Neuronal stem cell (in vitro differentiated cells): Measurements from ENCODE around the gene TM9SF4.

Experiments
- DNase-seq: peaks from one replicate; pipeline ENCODE4 v3.0.0-alpha.2; 2013; ENCODE audit warnings: low spot score
- H2AFZ ChIP-seq: one replicate; pipeline ENCODE4 v1.6.1; 2013; ENCODE audit warnings: mild to moderate bottlenecking, low read length, inconsistent platforms
- H2AK5ac ChIP-seq: 2 replicates; pipeline ENCODE4 v1.6.1; 2013; ENCODE audit warnings: low read depth, mild to moderate bottlenecking, inconsistent platforms, low read length, moderate library complexity, mixed read lengths
- H2BK120ac ChIP-seq: 2 replicates; pipeline ENCODE4 v1.6.1; 2013; ENCODE audit warnings: low read depth, mild to moderate bottlenecking, inconsistent platforms, low read length, moderate library complexity, mixed read lengths
- H2BK12ac ChIP-seq: one replicate; pipeline ENCODE4 v1.6.1; 2013; ENCODE audit warnings: low read length, inconsistent platforms
- H2BK15ac ChIP-seq: 2 replicates; pipeline ENCODE4 v1.6.1; 2013; ENCODE audit warnings: mild to moderate bottlenecking, low read length, inconsistent platforms, mixed read lengths
- H2BK5ac ChIP-seq: one replicate; pipeline ENCODE4 v1.6.1; 2013; ENCODE audit warnings: inconsistent platforms, mild to moderate bottlenecking, low read length, moderate library complexity
- H3K14ac ChIP-seq: one replicate; pipeline ENCODE4 v1.6.1; 2013; ENCODE audit warnings: low read length, inconsistent platforms
- H3K18ac ChIP-seq: 2 replicates; pipeline ENCODE4 v1.6.1; 2013; ENCODE audit warnings: low read length, inconsistent platforms
- H3K23ac ChIP-seq: 2 replicates; pipeline ENCODE4 v1.6.1; 2013; ENCODE audit warnings: low read depth, mild to moderate bottlenecking, mixed read lengths, low read length, inconsistent platforms; ENCODE audit not compliant: poor library complexity
- H3K27ac ChIP-seq: replicated peaks from 3 replicates; pipeline ENCODE4 v1.5.1; 2013; ENCODE audit warnings: low read length, inconsistent platforms
- H3K27me3 ChIP-seq, 3 experiments: 2 replicates each; pipeline ENCODE4 v1.6.1; 2013; ENCODE audit warnings: low read length in 3 of 3, mild to moderate bottlenecking in 2 of 3, inconsistent platforms in 1 of 3, low read depth in 1 of 3, mixed read lengths in 1 of 3, moderate library complexity in 1 of 3; ENCODE audit not compliant: control insufficient read depth in 3 of 3, insufficient read depth in 3 of 3
- H3K36me3 ChIP-seq, 2 donors: replicated peaks in 1 of 2; 2 replicates each; pipeline ENCODE4 v1.6.1; 2013; ENCODE audit warnings: low read length in 2 of 2; ENCODE audit not compliant: control insufficient read depth in 2 of 2, insufficient read depth in 2 of 2
- H3K4ac ChIP-seq: 2 replicates; pipeline ENCODE4 v1.6.1; 2013; ENCODE audit warnings: inconsistent platforms, mild to moderate bottlenecking, low read length, moderate library complexity
- H3K4me1 ChIP-seq, 2 donors: 1 replicate in 1 of 2; 2 replicates in 1 of 2; pipeline ENCODE4 v1.6.1; 2013; ENCODE audit warnings: low read length in 2 of 2, low read depth in 1 of 2; ENCODE audit not compliant: control insufficient read depth in 2 of 2, insufficient read depth in 1 of 2
- H3K4me2 ChIP-seq: one replicate; pipeline ENCODE4 v1.6.1; 2013; ENCODE audit warnings: mild to moderate bottlenecking, low read length, inconsistent platforms; ENCODE audit not compliant: insufficient read depth, poor library complexity, severe bottlenecking
- H3K4me3 ChIP-seq, 2 donors: 2 replicates each; pipeline ENCODE4 v1.5.1; 2013; ENCODE audit warnings: low read length in 2 of 2, mild to moderate bottlenecking in 2 of 2, inconsistent platforms in 1 of 2, moderate library complexity in 1 of 2
- H3K79me1 ChIP-seq: one replicate; pipeline ENCODE4 v1.6.1; 2013; ENCODE audit warnings: low read depth, mild to moderate bottlenecking, inconsistent platforms, low read length, moderate library complexity
- H3K9ac ChIP-seq: one replicate; pipeline ENCODE4 v1.6.1; 2013; ENCODE audit warnings: mild to moderate bottlenecking, low read depth, low read length, inconsistent platforms; ENCODE audit not compliant: poor library complexity
- H3K9me3 ChIP-seq, 2 donors: replicated peaks in 1 of 2; 2 replicates each; pipeline versions ENCODE3 to v1.6.1; 2013; ENCODE audit warnings: low read length in 2 of 2, mild to moderate bottlenecking in 2 of 2, inconsistent platforms in 1 of 2, low read depth in 1 of 2, mixed read lengths in 1 of 2, moderate library complexity in 1 of 2; ENCODE audit not compliant: control insufficient read depth in 2 of 2, insufficient read depth in 1 of 2
- H4K8ac ChIP-seq: one replicate; pipeline ENCODE4 v1.6.1; 2013; ENCODE audit warnings: low read depth, mild to moderate bottlenecking, inconsistent platforms, low read length, moderate library complexity
- H4K91ac ChIP-seq: one replicate; pipeline ENCODE4 v1.6.1; 2013; ENCODE audit warnings: low read length, low read depth, mild to moderate bottlenecking, inconsistent platforms; ENCODE audit not compliant: poor library complexity
- WGBS, 2 donors: extraction: QIAGEN DNeasy Blood & Tissue Kit; methylation state at CpG; one replicate each; pipeline ENCODE4 v1.1.7; 2013; ENCODE audit warnings: missing lambda C conversion rate in 2 of 2, mixed read lengths in 1 of 2; ENCODE audit not compliant: insufficient read length in 2 of 2, insufficient replicate concordance in 1 of 2; ENCODE audit errors: extremely low coverage in 2 of 2; 5-methylcytosine and 5-hydroxymethylcytosine counted together

Gene TM9SF4

DNA sequence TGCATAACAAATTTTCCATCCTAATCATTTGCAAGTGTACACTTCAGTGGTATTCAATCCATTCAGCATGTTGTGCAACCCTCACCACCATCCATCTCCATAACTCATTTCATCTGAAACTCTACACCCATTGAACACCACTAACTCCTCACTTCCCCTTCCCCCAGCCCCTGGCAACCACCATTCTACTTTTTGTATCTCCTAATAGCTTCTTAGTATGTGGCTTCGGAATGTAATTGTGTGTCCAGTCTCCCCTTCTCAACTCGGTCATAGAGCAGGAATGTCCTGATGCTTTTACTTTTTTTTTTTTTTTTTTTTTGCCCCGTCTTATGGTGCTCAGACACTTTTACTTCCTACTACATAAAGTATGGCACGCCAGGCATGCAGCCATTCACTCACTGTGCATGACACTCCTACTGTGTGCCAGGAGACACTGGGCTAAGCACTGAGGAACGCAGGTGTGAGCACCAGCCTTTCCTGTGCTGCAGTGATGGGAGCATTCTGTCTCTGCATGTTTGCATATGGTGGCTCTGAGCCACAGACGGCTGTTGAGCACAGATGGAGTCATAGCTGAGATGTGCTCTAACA, 42.2 kb upstream of the TM9SF4 start:
- H2AK5ac ChIP-seq, result no peak overlapping the region
- no peak overlapping the region for H4K8ac ChIP-seq
- H3K79me1 ChIP-seq, result no peaks in the 10 kb centered on the region
- H3K36me3 ChIP-seq, result no peaks in the 10 kb centered on the region
- H3K9me3 ChIP-seq, result no peaks in the 10 kb centered on the region
- H4K91ac ChIP-seq, result no peak overlapping the region
- no peak overlapping the region for H3K14ac ChIP-seq
- no peak overlapping the region for H3K27ac ChIP-seq
- peaks cover 0 to 31% (median 0%) of the 10 kb centered on the region in 3 experiments for H3K27me3 ChIP-seq
- H3K4me1 ChIP-seq, result peaks cover 0 to 2% of the 10 kb centered on the region in 2 donors
- no peak overlapping the region for H3K4ac ChIP-seq
- no peak overlapping the region for H2AFZ ChIP-seq
- H3K4me2 ChIP-seq, result no peak overlapping the region
- no peak overlapping the region for H2BK5ac ChIP-seq
- H3K18ac ChIP-seq, result no peak overlapping the region
- no peak overlapping the region for H3K9ac ChIP-seq
- no peak overlapping the region for H3K23ac ChIP-seq
- no peak overlapping the region for H2BK15ac ChIP-seq
- H2BK120ac ChIP-seq, result no peak overlapping the region
- H3K4me3 ChIP-seq, result no peak overlapping the region
- WGBS, 2 donors, result no CpG with 5 or more reads among the region's 6 CpGs
- H2BK12ac ChIP-seq, result no peak overlapping the region
- DNase-seq, result no peak

DNA sequence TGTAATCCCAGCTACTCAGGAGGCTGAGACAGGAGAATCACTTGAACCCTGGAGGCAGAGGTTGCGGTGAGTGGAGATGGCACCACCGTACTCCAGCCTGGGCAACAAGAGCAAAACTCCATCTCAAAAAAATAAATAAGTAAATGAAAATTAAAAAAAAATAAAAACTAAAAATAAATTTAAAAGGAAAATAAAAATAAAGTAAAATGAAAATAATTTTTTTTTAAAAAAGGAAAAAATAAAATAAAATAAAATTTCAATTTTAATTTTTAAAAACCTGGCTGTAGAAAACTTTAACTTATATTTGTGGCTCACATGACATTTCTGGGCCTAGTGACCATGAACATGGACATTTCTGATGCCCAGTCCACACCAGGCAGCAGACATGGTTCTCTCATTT, 41.3 kb upstream of the TM9SF4 start:
- Histone ChIP-seq H2BK120ac (no peak overlapping the region), H3K27me3 (peaks cover 0 to 32% (median 0%) of the 10 kb centered on the region in 3 experiments), H3K9me3 (no peaks in the 10 kb centered on the region), H3K4me2 (no peak overlapping the region), H2BK12ac (no peak overlapping the region), H3K9ac (no peak overlapping the region), H2BK5ac (no peak overlapping the region), H3K4me1 (peaks cover 0 to 2% of the 10 kb centered on the region in 2 donors), H2AFZ (no peak overlapping the region), H3K27ac (no peak overlapping the region), H3K14ac (no peak overlapping the region), H3K18ac (no peak overlapping the region), H3K4me3 (no peak overlapping the region), H3K79me1 (no peaks in the 10 kb centered on the region), H4K8ac (no peak overlapping the region), H3K36me3 (no peaks in the 10 kb centered on the region), H3K4ac (no peak overlapping the region), H2AK5ac (no peak overlapping the region), H3K23ac (no peak overlapping the region), H4K91ac (no peak overlapping the region), H2BK15ac (no peak overlapping the region)
- no CpG with 5 or more reads among the region's 2 CpGs for WGBS, 2 donors
- DNase-seq, result no peak

DNA sequence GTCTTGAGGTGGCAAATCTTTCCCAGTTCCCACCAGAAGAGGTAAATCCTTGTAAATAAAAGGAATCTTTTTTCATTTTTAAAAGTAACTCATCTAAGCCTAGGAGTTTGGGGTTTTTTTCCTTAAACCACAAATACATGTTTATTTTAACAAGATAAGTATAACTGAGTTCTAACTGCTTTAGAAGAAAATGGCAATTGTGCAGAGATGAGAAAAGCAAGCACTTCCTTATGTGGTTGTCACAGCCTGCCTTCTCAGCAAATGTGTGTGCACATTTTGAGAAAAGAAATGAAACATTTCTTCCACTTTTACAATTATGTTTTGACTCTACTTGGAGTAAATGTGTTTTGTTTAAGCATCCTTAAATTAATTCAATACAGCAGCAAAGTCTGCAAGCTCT, 39.8 kb upstream of the TM9SF4 start:
- DNase-seq, result no peak
- no peak overlapping the region for H3K27ac ChIP-seq

DNA sequence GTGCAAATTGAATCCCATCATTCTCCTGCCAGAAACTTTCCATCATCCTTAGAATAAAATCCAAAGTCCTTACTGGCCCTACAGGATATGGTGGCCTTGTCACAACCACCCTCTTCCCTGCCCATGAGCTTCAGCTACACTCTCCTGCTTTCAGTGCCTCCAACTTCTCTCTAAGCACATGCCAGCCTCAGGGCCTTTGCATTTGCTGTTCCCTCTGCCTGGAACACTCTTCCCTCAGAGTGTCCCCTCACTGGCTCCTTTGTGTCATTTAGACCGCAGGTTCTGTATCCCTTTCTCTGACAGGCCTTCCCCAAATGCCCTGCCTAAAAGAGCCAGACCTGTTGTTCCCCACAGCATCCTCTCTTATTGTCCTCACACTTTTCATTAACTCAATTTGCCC, 39.2 kb upstream of the TM9SF4 start:
- Histone ChIP-seq H3K4me1 (peaks cover 0 to 2% of the 10 kb centered on the region in 2 donors), H3K18ac (no peak overlapping the region), H3K23ac (no peak overlapping the region), H3K9me3 (no peaks in the 10 kb centered on the region), H2BK5ac (no peak overlapping the region), H3K4me2 (no peak overlapping the region), H3K79me1 (no peaks in the 10 kb centered on the region), H2BK12ac (no peak overlapping the region), H3K4me3 (no peak overlapping the region), H2AK5ac (no peak overlapping the region), H3K4ac (no peak overlapping the region), H3K27ac (no peak overlapping the region), H3K9ac (no peak overlapping the region), H3K14ac (no peak overlapping the region), H3K36me3 (no peaks in the 10 kb centered on the region), H3K27me3 (peaks cover 0 to 41% (median 0%) of the 10 kb centered on the region in 3 experiments), H4K91ac (no peak overlapping the region), H2BK120ac (no peak overlapping the region), H4K8ac (no peak overlapping the region), H2AFZ (no peak overlapping the region), H2BK15ac (no peak overlapping the region)
- no peak for DNase-seq
- no CpG with 5 or more reads among the region's 1 CpG for WGBS, 2 donors

More for the DNA sequence above, 39.8 kb upstream of the TM9SF4 start:
- Histone ChIP-seq H3K9ac (no peak overlapping the region), H2AK5ac (no peak overlapping the region), H3K23ac (no peak overlapping the region), H2BK120ac (no peak overlapping the region), H3K14ac (no peak overlapping the region), H3K79me1 (no peaks in the 10 kb centered on the region), H3K4me1 (peaks cover 0 to 2% of the 10 kb centered on the region in 2 donors), H2BK12ac (no peak overlapping the region), H2BK15ac (no peak overlapping the region), H4K91ac (no peak overlapping the region), H2BK5ac (no peak overlapping the region), H3K27me3 (peaks cover 0 to 40% (median 0%) of the 10 kb centered on the region in 3 experiments), H3K18ac (no peak overlapping the region), H3K4me3 (no peak overlapping the region), H4K8ac (no peak overlapping the region), H3K9me3 (no peaks in the 10 kb centered on the region), H3K36me3 (no peaks in the 10 kb centered on the region), H3K4me2 (no peak overlapping the region), H3K4ac (no peak overlapping the region), H2AFZ (no peak overlapping the region)
